ENCODE results near the gene TIMP1. TPM values are rescaled to one million over a fixed set of nuclear protein-coding genes. Genes with fewer than 3 reads are reported as not detected.

The TIMP1 gene
- total and polyA plus RNA-seq, 2 donors (not counting 1 experiment from before 2014, with no cell fraction given) = 8.8 to 12.8 TPM

DNA sequence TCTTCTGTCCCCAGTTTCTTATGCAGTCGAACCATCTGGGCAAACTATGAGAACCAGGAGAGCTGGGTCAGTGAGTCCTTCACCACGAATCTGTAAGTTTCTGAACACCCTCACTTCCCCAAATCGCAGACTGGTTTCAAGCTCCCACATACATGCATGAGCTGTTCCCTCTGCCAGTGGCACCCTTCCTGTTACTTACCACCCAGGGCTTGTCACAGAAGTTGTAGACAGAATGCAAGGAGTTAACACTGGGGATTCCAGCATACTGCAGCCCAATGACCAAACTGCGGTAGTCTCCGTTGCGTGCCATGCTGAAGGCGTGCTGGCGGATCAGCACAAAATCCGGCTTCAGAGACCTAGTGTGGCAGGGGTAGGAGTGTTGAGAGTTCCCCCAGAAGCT is 22.8 kb downstream of the TIMP1 start:
- ChIA-PET POLR2A (no interaction called here), CTCF (no interaction called here)
- DNase-seq (no peak), ATAC-seq (ENCODE audit: low read depth) (no peak)
- no peaks in the 10 kb centered on the region for H4K20me1 ChIP-seq (ENCODE audit: control insufficient read depth, insufficient read depth, low read length, poor library complexity, severe bottlenecking)
- Mint-ChIP-seq H3K9me3 (ENCODE audit: insufficient read depth) (no peaks in the 10 kb centered on the region), H3K27me3 (peaks cover 2% of the 10 kb centered on the region), H3K4me3 (no peak overlapping the region), H3K4me1 (no peaks in the 10 kb centered on the region), H3K27ac (no peak overlapping the region)
- intact Hi-C loops (cut with micrococcal nuclease) = no loop called here
- H3K4me3 ChIP-seq (ENCODE audit: control extremely low read depth in 1 of 5, extremely low read depth in 1 of 5, insufficient read depth in 1 of 5, low read depth in 2 of 5, low read length in 4 of 5) = no peak overlapping the region
- no peak overlapping the region for H2AFZ ChIP-seq (ENCODE audit: insufficient read depth, low read depth, low read length, poor library complexity, severe bottlenecking)
- H3K36me3 ChIP-seq (replicated peaks in 1 of 2; ENCODE audit: control extremely low read depth in 1 of 2, control insufficient read depth in 1 of 2, extremely low read depth in 1 of 2, insufficient read depth in 2 of 2, low read length in 1 of 2) = no peaks in the 10 kb centered on the region
- no peaks in the 10 kb centered on the region for H3K79me2 ChIP-seq (ENCODE audit: control insufficient read depth, insufficient read depth, low read length)
- H3K9ac ChIP-seq (ENCODE audit: low read length) = no peak overlapping the region
- H3K4me1 ChIP-seq (ENCODE audit: control insufficient read depth in 2 of 2, insufficient read depth in 2 of 2, low read length in 2 of 2) = no peaks in the 10 kb centered on the region
- no CpG with 5 or more reads among the region's 9 CpGs for WGBS (ENCODE audit: insufficient coverage)
- TF ChIP-seq EZH2 (IDR thresholded peaks at IDR 0.05; ENCODE audit: borderline replicate concordance, insufficient read depth, low read depth, low read length, poor library complexity, severe bottlenecking) = no peak
- TF ChIP-seq, protein P1, sequence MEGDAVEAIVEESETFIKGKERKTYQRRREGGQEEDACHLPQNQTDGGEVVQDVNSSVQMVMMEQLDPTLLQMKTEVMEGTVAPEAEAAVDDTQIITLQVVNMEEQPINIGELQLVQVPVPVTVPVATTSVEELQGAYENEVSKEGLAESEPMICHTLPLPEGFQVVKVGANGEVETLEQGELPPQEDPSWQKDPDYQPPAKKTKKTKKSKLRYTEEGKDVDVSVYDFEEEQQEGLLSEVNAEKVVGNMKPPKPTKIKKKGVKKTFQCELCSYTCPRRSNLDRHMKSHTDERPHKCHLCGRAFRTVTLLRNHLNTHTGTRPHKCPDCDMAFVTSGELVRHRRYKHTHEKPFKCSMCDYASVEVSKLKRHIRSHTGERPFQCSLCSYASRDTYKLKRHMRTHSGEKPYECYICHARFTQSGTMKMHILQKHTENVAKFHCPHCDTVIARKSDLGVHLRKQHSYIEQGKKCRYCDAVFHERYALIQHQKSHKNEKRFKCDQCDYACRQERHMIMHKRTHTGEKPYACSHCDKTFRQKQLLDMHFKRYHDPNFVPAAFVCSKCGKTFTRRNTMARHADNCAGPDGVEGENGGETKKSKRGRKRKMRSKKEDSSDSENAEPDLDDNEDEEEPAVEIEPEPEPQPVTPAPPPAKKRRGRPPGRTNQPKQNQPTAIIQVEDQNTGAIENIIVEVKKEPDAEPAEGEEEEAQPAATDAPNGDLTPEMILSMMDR (IDR thresholded peaks at IDR 0.05) = no peak
- no peak overlapping the region for H3K27ac ChIP-seq (ENCODE audit: low read length in 2 of 2)
- peaks cover 0 to 3% (median 0%) of the 10 kb centered on the region in 3 donors for H3K9me3 ChIP-seq (ENCODE audit: control extremely low read depth in 1 of 3, control insufficient read depth in 2 of 3, insufficient read depth in 1 of 3, low read length in 2 of 3)
- no peaks in the 10 kb centered on the region for H3K27me3 ChIP-seq (replicated peaks in 1 of 4; ENCODE audit: control extremely low read depth in 1 of 4, control insufficient read depth in 3 of 4, insufficient read depth in 4 of 4, low read length in 3 of 4)
- no peak overlapping the region for H3K4me2 ChIP-seq (replicated peaks; ENCODE audit: low read depth, low read length, poor library complexity, severe bottlenecking)

DNA sequence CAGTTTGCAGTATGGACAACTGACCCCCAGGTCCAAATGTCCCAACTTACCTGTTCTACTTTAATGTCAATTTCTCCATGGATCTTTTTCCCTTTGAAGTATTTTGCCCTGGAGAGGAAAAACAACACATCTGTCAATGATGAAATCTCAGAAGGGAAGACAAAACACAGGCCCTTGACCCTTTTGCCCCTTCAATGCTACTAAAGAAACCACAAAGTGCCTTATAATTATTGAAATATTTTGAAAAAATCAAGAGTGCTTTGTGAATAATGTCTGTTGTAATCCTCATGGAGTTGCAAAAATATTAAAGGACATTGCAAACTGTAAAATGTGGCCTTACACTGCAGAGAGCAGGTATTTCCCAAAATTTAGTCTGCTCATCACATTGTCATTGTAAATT is 24.9 kb downstream of the TIMP1 start:
- no peaks in the 10 kb centered on the region for H3K9me3 ChIP-seq (ENCODE audit: control extremely low read depth in 1 of 3, control insufficient read depth in 2 of 3, insufficient read depth in 1 of 3, low read length in 2 of 3)
- Mint-ChIP-seq H3K27me3 (no peaks in the 10 kb centered on the region), H3K27ac (no peak overlapping the region), H3K4me1 (no peaks in the 10 kb centered on the region), H3K9me3 (ENCODE audit: insufficient read depth) (no peaks in the 10 kb centered on the region), H3K4me3 (no peak overlapping the region)
- TF ChIP-seq EZH2 (IDR thresholded peaks at IDR 0.05; ENCODE audit: borderline replicate concordance, insufficient read depth, low read depth, low read length, poor library complexity, severe bottlenecking) = no peak
- TF ChIP-seq, protein P1 (IDR thresholded peaks at IDR 0.05) = no peak
- no peak for DNase-seq
- CTCF ChIA-PET = no interaction called here
- no peaks in the 10 kb centered on the region for H4K20me1 ChIP-seq (ENCODE audit: control insufficient read depth, insufficient read depth, low read length, poor library complexity, severe bottlenecking)
- no peak overlapping the region for H3K27ac ChIP-seq (ENCODE audit: low read length in 2 of 2)
- H3K4me3 ChIP-seq (ENCODE audit: control extremely low read depth in 1 of 5, extremely low read depth in 1 of 5, insufficient read depth in 1 of 5, low read depth in 2 of 5, low read length in 4 of 5) = no peak overlapping the region
- no peaks in the 10 kb centered on the region for H3K79me2 ChIP-seq (ENCODE audit: control insufficient read depth, insufficient read depth, low read length)
- no peak overlapping the region for H3K9ac ChIP-seq (ENCODE audit: low read length)
- H3K4me2 ChIP-seq (replicated peaks; ENCODE audit: low read depth, low read length, poor library complexity, severe bottlenecking) = no peak overlapping the region
- no peak overlapping the region for H2AFZ ChIP-seq (ENCODE audit: insufficient read depth, low read depth, low read length, poor library complexity, severe bottlenecking)
- POLR2A ChIA-PET = no interaction called here
- no peaks in the 10 kb centered on the region for H3K36me3 ChIP-seq (replicated peaks in 1 of 2; ENCODE audit: control extremely low read depth in 1 of 2, control insufficient read depth in 1 of 2, extremely low read depth in 1 of 2, insufficient read depth in 2 of 2, low read length in 1 of 2)
- H3K27me3 ChIP-seq (replicated peaks in 1 of 4; ENCODE audit: control extremely low read depth in 1 of 4, control insufficient read depth in 3 of 4, insufficient read depth in 4 of 4, low read length in 3 of 4) = no peaks in the 10 kb centered on the region
- ATAC-seq (ENCODE audit: low read depth) = no peak
- intact Hi-C loops (cut with micrococcal nuclease) = no loop called here
- H3K4me1 ChIP-seq (ENCODE audit: control insufficient read depth in 2 of 2, insufficient read depth in 2 of 2, low read length in 2 of 2) = no peaks in the 10 kb centered on the region
